Subcutaneous adipose tissue (tissue), 4 donors: Measurements from ENCODE around the gene EIF4G3. TPM values are rescaled to one million over a fixed set of nuclear protein-coding genes. Genes with fewer than 3 reads are reported as not detected.

Source experiments
- total RNA-seq, 4 donors: library from RNA; depleted of rRNA; stranded (reverse); fragments of >200 nt; gene quantifications; one replicate each; pipeline ENCODE4 v1.1.0, GENCODE V29; 2016
- TF ChIP-seq, protein P1 (sequence below): fragments of 450-650 bp; IDR thresholded peaks from one replicate; pipeline ENCODE4 v1.5.1; 2016; ENCODE audit warnings: low read depth, mild to moderate bottlenecking, control low read depth, antibody characterized with exemption, moderate library complexity

Gene EIF4G3
- total RNA-seq, 4 donors from 2014 or later, result 41.0 to 60.2 (median 51.7) TPM

DNA sequence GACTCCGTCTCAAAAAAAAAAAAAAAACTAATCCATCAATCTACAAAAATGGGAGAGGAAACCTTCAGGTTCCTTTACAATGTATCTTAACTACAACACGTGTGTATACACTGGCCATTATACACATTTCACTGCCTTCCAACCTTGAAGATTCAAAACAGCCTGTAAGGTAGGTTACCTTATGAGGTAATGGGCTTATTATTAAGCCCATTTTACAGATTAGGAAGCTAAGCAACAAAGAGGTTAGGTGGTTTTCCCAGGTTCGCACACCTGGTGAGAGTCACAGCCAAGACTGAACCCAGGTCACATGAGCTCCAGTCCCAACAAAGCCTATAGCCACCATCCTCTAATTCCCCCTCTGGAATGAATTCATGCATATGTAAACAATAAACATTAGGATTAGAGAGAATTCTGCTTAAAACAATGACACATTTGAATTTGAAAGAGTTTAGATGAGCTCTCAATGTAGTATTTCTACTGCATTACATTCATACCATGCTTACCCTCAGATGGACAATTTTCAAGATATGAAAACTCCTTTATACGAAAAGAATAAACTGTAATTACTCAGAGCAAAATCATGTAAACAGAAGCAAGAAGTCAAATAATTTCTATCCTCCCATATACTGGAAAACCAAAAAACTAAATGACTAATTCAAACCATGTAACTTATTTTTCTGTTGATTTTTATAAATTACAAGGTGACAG is 54.8 kb downstream of the EIF4G3 start:
- TF ChIP-seq, protein P1, sequence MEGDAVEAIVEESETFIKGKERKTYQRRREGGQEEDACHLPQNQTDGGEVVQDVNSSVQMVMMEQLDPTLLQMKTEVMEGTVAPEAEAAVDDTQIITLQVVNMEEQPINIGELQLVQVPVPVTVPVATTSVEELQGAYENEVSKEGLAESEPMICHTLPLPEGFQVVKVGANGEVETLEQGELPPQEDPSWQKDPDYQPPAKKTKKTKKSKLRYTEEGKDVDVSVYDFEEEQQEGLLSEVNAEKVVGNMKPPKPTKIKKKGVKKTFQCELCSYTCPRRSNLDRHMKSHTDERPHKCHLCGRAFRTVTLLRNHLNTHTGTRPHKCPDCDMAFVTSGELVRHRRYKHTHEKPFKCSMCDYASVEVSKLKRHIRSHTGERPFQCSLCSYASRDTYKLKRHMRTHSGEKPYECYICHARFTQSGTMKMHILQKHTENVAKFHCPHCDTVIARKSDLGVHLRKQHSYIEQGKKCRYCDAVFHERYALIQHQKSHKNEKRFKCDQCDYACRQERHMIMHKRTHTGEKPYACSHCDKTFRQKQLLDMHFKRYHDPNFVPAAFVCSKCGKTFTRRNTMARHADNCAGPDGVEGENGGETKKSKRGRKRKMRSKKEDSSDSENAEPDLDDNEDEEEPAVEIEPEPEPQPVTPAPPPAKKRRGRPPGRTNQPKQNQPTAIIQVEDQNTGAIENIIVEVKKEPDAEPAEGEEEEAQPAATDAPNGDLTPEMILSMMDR, result no peak

DNA sequence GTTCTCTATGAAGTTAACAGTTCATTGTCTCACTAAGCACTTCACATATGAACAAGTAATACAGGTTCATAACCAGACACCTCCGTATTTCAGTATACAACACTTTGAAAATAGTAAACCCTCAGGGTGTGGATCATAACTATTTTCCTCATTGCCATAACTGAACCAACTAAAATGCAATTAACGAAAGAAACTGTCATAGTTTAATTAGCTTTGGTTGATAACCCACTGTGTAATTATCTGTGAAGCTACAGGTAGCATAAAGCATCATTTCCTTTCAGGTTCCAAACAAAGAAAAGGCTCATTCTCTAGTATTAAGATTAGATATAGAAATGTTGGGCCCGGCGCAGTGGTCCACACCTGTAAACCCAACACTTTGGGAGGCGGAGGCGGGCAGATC is 58.5 kb downstream of the EIF4G3 start:
- TF ChIP-seq, protein P1, result no peak

DNA sequence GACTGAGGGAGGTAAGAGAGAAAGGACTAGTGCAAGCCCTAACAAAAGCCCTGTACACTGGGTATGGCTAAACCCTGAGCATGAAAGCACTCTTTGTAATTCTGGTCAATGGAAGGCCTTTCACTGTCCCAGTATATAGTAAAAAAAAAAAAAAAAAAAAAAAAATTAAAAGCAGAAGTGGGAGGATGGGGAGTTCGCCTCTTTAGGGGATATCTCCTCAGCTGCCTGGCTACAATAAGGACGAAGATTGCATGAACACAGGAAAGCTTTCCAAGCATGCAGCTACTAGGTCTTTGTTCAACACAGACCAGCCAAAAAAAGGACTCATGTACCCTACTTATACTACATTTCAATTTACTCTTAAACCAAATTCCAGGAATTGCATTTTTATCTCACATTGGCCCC is 59.1 kb downstream of the EIF4G3 start:
- TF ChIP-seq, protein P1, result no peak

DNA sequence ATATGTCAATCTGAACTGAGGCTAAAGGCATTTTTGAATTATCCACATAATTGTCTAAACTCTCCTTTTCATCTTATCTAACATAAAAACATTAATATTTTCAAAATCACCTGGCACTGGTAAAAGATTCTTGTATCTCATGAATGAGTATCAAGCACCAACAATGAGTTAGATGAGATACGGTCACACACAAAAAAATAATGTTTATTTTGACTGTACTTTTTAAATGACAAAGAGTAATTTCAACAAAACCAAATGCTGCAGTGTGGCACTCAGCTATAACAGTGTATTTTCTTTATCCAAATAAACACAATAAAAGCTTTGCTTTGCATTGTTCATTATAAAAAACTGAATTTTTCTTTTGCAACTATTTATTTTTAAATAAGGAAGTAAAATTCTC is 59.5 kb downstream of the EIF4G3 start:
- TF ChIP-seq, protein P1, result no peak

DNA sequence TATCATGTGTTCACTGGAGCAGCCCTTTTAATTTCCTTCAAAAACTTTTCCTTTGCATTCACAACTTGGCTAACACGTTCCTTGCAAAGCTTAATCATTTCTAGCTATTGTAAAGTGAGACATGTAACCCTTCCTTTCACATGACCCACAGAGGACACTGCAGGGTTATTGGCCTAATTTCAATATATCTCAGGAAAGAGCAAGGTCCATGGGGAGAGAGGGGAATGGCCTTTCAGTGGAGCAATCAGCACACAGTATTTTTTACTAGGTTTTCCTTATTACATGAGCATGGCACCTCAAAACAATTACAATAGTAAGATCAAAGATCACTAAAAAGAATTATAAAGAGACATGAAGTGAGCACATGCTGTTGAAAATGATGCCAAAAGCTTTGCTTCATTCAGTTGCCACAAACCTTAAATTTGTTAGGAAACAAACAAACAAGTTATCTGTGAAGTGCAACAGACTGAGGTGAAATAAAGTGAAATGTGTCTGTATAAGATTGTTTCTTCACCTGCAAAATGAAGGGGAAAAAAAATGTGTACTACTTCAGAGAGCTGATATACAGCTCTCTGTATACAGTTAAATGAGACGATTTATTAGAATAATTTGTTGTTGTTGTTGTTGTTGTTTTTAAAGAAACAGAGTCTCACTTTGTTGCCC is 61.5 kb downstream of the EIF4G3 start:
- TF ChIP-seq, protein P1, result no peak

DNA sequence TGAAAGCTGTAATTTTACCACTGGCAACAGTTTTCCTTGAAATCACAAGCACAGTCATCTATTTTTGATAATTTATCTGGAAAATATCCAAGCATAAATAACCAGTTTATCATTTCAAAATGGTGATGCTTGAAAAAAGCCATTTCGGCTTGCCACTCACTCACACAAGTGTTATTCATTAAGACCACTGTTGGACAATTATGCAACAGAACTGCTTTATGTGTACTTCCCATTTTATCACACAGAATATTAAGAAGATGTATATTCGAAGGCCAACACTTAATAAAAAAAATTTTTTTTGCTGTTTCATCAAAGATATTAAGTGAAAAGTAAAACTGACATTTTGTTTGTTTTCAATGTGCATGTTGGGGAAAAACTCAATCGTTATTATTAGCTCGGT is 62.3 kb downstream of the EIF4G3 start:
- TF ChIP-seq, protein P1, result no peak

DNA sequence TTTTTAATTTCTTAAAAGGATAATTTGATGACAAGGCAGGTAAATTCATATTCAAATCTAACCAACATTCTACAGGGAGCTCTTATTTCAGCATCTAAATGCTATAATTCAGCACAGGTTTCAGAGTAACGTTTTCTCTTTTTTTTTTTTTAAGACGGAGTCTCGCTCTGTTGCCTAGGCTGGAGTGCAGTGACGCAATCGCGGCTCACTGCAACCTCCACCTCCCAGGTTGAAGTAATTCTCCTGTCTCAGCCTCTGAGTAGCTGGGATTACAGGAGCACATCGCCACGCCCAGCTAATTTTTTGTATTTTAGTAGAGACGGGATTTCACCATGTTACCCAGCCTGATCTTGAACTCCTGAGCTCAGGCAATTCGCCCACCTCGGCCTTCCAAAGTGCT is 66.5 kb downstream of the EIF4G3 start:
- TF ChIP-seq, protein P1, result no peak
